Measurements from ENCODE around the gene DHDH. TPM values are rescaled to one million over a fixed set of nuclear protein-coding genes. Genes with fewer than 3 reads are reported as not detected.
A peak's percentile ranks its signal among the peaks of the same experiment; 100 is the strongest.

DHDH gene
- total and polyA plus RNA-seq, 12 donors, result 0.17 to 0.51 TPM; not detected in 10

GRCh38 chr19:48946463-48947257, 13.2 kb downstream of the DHDH start:
- H3K9me3 ChIP-seq, result peaks cover 0 to 8% (median 0%) of the 10 kb centered on the region in 11 donors
- no peak overlapping the region for H3K27ac ChIP-seq
- H3K4me3 ChIP-seq, result no peak overlapping the region
- peak in 2 of 8 donors; percentile 23 to 28 for ATAC-seq
- H3K27me3 ChIP-seq, result no peaks in the 10 kb centered on the region
- H3K36me3 ChIP-seq, result no peaks in the 10 kb centered on the region
- intact Hi-C loops (cut with DNase I), result no loop called here
- no peak for TF ChIP-seq CTCF (IDR thresholded peaks at IDR 0.05)
- H3K4me1 ChIP-seq, result peaks cover 0 to 9% (median 0%) of the 10 kb centered on the region in 9 donors
- no peak for DNase-seq
- 77% methylated on average over 9 of the region's 9 CpGs for WGBS, 2 donors

DNA sequence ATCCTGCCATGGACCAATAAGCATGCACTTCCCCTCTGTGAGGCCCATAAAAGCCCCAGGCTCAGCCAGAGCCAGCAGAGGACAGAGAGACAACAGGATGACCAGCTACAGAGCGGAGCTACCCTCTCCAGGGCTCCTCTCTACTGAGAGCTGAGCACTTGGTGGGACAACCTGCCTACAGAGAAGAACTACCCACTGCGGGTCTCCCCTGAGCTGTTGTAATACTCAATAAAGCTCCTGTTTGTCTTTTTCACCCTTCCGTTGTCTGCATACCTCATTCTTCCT, 13.7 kb downstream of the DHDH start:
- intact Hi-C loops (cut with DNase I), result no loop called here
- ATAC-seq, result no peak
- 96 to 97% methylated on average over 3 of the region's 3 CpGs for WGBS, 2 donors

GRCh38 chr19:48950159-48950558, 16.7 kb downstream of the DHDH start:
- no peak for TF ChIP-seq CTCF (IDR thresholded peaks at IDR 0.05)
- WGBS, 2 donors, result 46 to 60% methylated on average over 3 of the region's 3 CpGs
- no peaks in the 10 kb centered on the region for H3K36me3 ChIP-seq
- ATAC-seq (peak in 1 of 8 donors; percentile 9), DNase-seq (no peak)
- H3K4me1 ChIP-seq, result peaks cover 0 to 18% (median 8%) of the 10 kb centered on the region in 9 donors
- H3K27me3 ChIP-seq, result no peaks in the 10 kb centered on the region
- no peak overlapping the region for H3K4me3 ChIP-seq
- peak overlapping the region in 4 of 10 donors; percentile 20 to 63 (median 33) for H3K27ac ChIP-seq
- intact Hi-C loops (cut with DNase I), result loop anchor here in 4 of 10 donors (5.0 to 10.0 kb wide), 3 partner anchors 48 to 475 kb away; partner anchors contain the start of genes NUCB1 (in 4 of the 4) and CA11 (in 1 of the 4)
- H3K9me3 ChIP-seq, result peaks cover 0 to 8% (median 0%) of the 10 kb centered on the region in 11 donors

More for the DNA sequence above, 13.7 kb downstream of the DHDH start:
- H3K27ac ChIP-seq, result no peak overlapping the region
- peaks cover 0 to 9% (median 0%) of the 10 kb centered on the region in 9 donors for H3K4me1 ChIP-seq
- H3K36me3 ChIP-seq, result no peaks in the 10 kb centered on the region
- no peaks in the 10 kb centered on the region for H3K27me3 ChIP-seq
- TF ChIP-seq CTCF (IDR thresholded peaks at IDR 0.05), result no peak
- DNase-seq, result no peak
- H3K9me3 ChIP-seq, result peaks cover 0 to 8% (median 0%) of the 10 kb centered on the region in 11 donors
- H3K4me3 ChIP-seq, result no peak overlapping the region

GRCh38 chr19:48950830-48951519, 17.5 kb downstream of the DHDH start:
- WGBS, 2 donors, result 43 to 51% methylated on average over 9 of the region's 9 CpGs
- peak overlapping the region in 3 of 10 donors; percentile 20 to 63 (median 41) for H3K27ac ChIP-seq
- intact Hi-C loops (cut with DNase I), result loop anchor here in 4 of 10 donors (5.0 to 10.0 kb wide), 3 partner anchors 49 to 476 kb away; partner anchors contain the start of genes NUCB1 (in 4 of the 4) and CA11 (in 1 of the 4)

More at GRCh38 chr19:48950830-48951519, 17.5 kb downstream of the DHDH start:
- H3K4me1 ChIP-seq, result peaks cover 5 to 26% (median 16%) of the 10 kb centered on the region in 9 donors
- peaks cover 0 to 2% (median 0%) of the 10 kb centered on the region in 9 donors for H3K36me3 ChIP-seq
- no peak for ATAC-seq
- no peak overlapping the region for H3K4me3 ChIP-seq
- no peak for DNase-seq
- no peak for TF ChIP-seq CTCF (IDR thresholded peaks at IDR 0.05)
- H3K9me3 ChIP-seq, result peaks cover 0 to 8% (median 0%) of the 10 kb centered on the region in 11 donors
- H3K27me3 ChIP-seq, result no peaks in the 10 kb centered on the region

Measured in heart right ventricle (tissue), 16 donors.